Osteoblast (primary cell): ENCODE data around the gene KPNA6. TPM values are rescaled to one million over a fixed set of nuclear protein-coding genes. Genes with fewer than 3 reads are reported as not detected.

Experiments
- DNase-seq: peaks from one replicate; pipeline ENCODE4 v3.0.0; 2011; ENCODE audit warnings: low spot score, mixed read lengths; ENCODE audit not compliant: insufficient read length; ENCODE audit errors: missing footprints
- H2AFZ ChIP-seq: 2 replicates; pipeline ENCODE4 v1.6.0; 2011; ENCODE audit warnings: mild to moderate bottlenecking, low read length
- H3K27ac ChIP-seq: 2 replicates; pipeline ENCODE4 v1.5.1; 2011; ENCODE audit warnings: mild to moderate bottlenecking, low read depth, low read length, moderate library complexity
- H3K27me3 ChIP-seq: 2 replicates; pipeline ENCODE4 v1.6.0; 2012; ENCODE audit warnings: mild to moderate bottlenecking, control low read depth, inconsistent platforms, low read length, moderate library complexity; ENCODE audit not compliant: insufficient read depth
- H3K36me3 ChIP-seq: 2 replicates; pipeline ENCODE4 v1.5.1; 2011; ENCODE audit warnings: mild to moderate bottlenecking, low read length, control low read depth, moderate library complexity; ENCODE audit not compliant: insufficient read depth
- H3K4me1 ChIP-seq: 2 replicates; pipeline ENCODE4 v1.5.1; 2011; ENCODE audit warnings: mild to moderate bottlenecking, low read length, control low read depth, moderate library complexity; ENCODE audit not compliant: insufficient read depth
- H3K4me2 ChIP-seq: 2 replicates; pipeline ENCODE4 v1.6.0; 2011; ENCODE audit warnings: mild to moderate bottlenecking, low read length; ENCODE audit not compliant: insufficient read depth
- H3K4me3 ChIP-seq: fragments of 200-600 bp; sonication (generic); 3 replicates; pipeline ENCODE4 v1.5.1; 2012; ENCODE audit warnings: mild to moderate bottlenecking, low read length, inconsistent platforms; ENCODE audit not compliant: insufficient read depth
- H3K79me2 ChIP-seq: 2 replicates; pipeline ENCODE4 v1.6.0; 2012; ENCODE audit warnings: mild to moderate bottlenecking, low read length, control low read depth, inconsistent platforms; ENCODE audit not compliant: insufficient read depth
- H3K9me3 ChIP-seq: 2 replicates; pipeline ENCODE4 v1.5.1; 2011; ENCODE audit warnings: low read depth, low read length, control low read depth
- H4K20me1 ChIP-seq: 2 replicates; pipeline ENCODE4 v1.6.0; 2012; ENCODE audit warnings: mild to moderate bottlenecking, low read length, control low read depth; ENCODE audit not compliant: insufficient read depth
- CTCF ChIP-seq: IDR thresholded peaks from 2 replicates; pipeline ENCODE4 v1.5.1; 2011; ENCODE audit warnings: mild to moderate bottlenecking, low read depth, low read length, moderate library complexity; ENCODE audit errors: extremely low read depth
- total RNA-seq: library from RNA; depleted of rRNA; stranded (reverse); fragments of >200 nt; gene quantifications from 2 replicates; pipeline ENCODE4 v1.2.3, GENCODE V29; 2012

KPNA6 gene
- total RNA-seq, 1 donor, result 65.5 TPM

GRCh38 chr1:32125313-32125712 is 17.5 kb downstream of the KPNA6 start:
- no peaks in the 10 kb centered on the region for H3K9me3 ChIP-seq
- DNase-seq, result no peak
- no peak overlapping the region for H3K4me3 ChIP-seq
- H3K4me2 ChIP-seq, result no peak overlapping the region
- peaks cover 41% of the 10 kb centered on the region for H4K20me1 ChIP-seq
- no peak overlapping the region for H2AFZ ChIP-seq
- TF ChIP-seq CTCF, result no peak
- H3K27ac ChIP-seq, result no peak overlapping the region
- H3K4me1 ChIP-seq, result peaks cover 8% of the 10 kb centered on the region
- H3K27me3 ChIP-seq, result no peaks in the 10 kb centered on the region
- H3K36me3 ChIP-seq, result peaks cover 5% of the 10 kb centered on the region
- peaks cover 96% of the 10 kb centered on the region for H3K79me2 ChIP-seq

GRCh38 chr1:32126770-32127169 is 18.9 kb downstream of the KPNA6 start:
- Histone ChIP-seq H2AFZ (no peak overlapping the region), H3K36me3 (peaks cover 5% of the 10 kb centered on the region), H3K4me1 (no peaks in the 10 kb centered on the region), H3K79me2 (peaks cover 92% of the 10 kb centered on the region), H3K27me3 (no peaks in the 10 kb centered on the region), H3K9me3 (no peaks in the 10 kb centered on the region), H3K4me3 (no peak overlapping the region), H4K20me1 (peaks cover 33% of the 10 kb centered on the region), H3K4me2 (no peak overlapping the region), H3K27ac (no peak overlapping the region)
- TF ChIP-seq CTCF, result no peak
- DNase-seq, result peak; percentile 21

- TF ChIP-seq CTCF, result no peak
- no peak for DNase-seq
- no peak overlapping the region for H3K4me2 ChIP-seq
- H3K4me1 ChIP-seq, result no peaks in the 10 kb centered on the region
- H3K27ac ChIP-seq, result no peak overlapping the region
- peaks cover 33% of the 10 kb centered on the region for H4K20me1 ChIP-seq
- no peaks in the 10 kb centered on the region for H3K27me3 ChIP-seq
- no peak overlapping the region for H3K4me3 ChIP-seq
- no peak overlapping the region for H2AFZ ChIP-seq
- no peaks in the 10 kb centered on the region for H3K9me3 ChIP-seq
- H3K79me2 ChIP-seq, result peaks cover 91% of the 10 kb centered on the region
- H3K36me3 ChIP-seq, result peaks cover 5% of the 10 kb centered on the region
These were observed 19.7 kb downstream of the KPNA6 start for GRCh38 chr1:32127409-32128198.

- Histone ChIP-seq H3K9me3 (no peaks in the 10 kb centered on the region), H3K36me3 (peaks cover 5% of the 10 kb centered on the region), H3K79me2 (peaks cover 89% of the 10 kb centered on the region), H4K20me1 (peaks cover 27% of the 10 kb centered on the region), H3K4me3 (no peak overlapping the region), H3K4me2 (no peak overlapping the region), H3K27ac (no peak overlapping the region), H3K4me1 (peaks cover 6% of the 10 kb centered on the region), H2AFZ (no peak overlapping the region), H3K27me3 (no peaks in the 10 kb centered on the region)
- DNase-seq, result no peak
- TF ChIP-seq CTCF, result no peak
These were observed 20.6 kb downstream of the KPNA6 start for GRCh38 chr1:32128479-32128878.
